Thymus (tissue), 11 donors: ENCODE measurements around the gene OR56A1. TPM values are rescaled to one million over a fixed set of nuclear protein-coding genes. Genes with fewer than 3 reads are reported as not detected.
A peak's percentile ranks its signal among the peaks of the same experiment; 100 is the strongest.

ENCODE experiments used
- DNase-seq, 9 donors: peaks; one replicate each; pipeline ENCODE4 v3.0.0-alpha.2; 2013; ENCODE audit warnings: low spot score in 9 of 9, low read depth in 6 of 9, missing footprints in 1 of 9
- H3K27ac ChIP-seq, 2 donors: one replicate each; pipeline ENCODE4 v1.5.1; 2013; ENCODE audit warnings: control low read depth in 1 of 2, low read depth in 1 of 2, low read length in 1 of 2, mild to moderate bottlenecking in 1 of 2, moderate library complexity in 1 of 2
- H3K27me3 ChIP-seq, 2 donors: one replicate each; pipeline ENCODE4 v1.5.1; 2013; ENCODE audit warnings: low read length in 1 of 2; ENCODE audit not compliant: control insufficient read depth in 2 of 2, insufficient read depth in 1 of 2
- H3K36me3 ChIP-seq, 2 donors: one replicate each; pipeline ENCODE4 v1.5.1; 2013; ENCODE audit warnings: low read length in 1 of 2, mild to moderate bottlenecking in 1 of 2, moderate library complexity in 1 of 2; ENCODE audit not compliant: control insufficient read depth in 2 of 2, insufficient read depth in 2 of 2
- H3K4me1 ChIP-seq, 2 donors: one replicate each; pipeline ENCODE4 v1.5.1; 2013; ENCODE audit warnings: low read length in 2 of 2; ENCODE audit not compliant: control insufficient read depth in 2 of 2, insufficient read depth in 2 of 2
- H3K4me3 ChIP-seq, 2 donors: one replicate each; pipeline ENCODE4 v1.5.1; 2013; ENCODE audit warnings: low read length in 2 of 2, control low read depth in 1 of 2, mild to moderate bottlenecking in 1 of 2
- H3K9me3 ChIP-seq, 2 donors: one replicate each; pipeline ENCODE4 v1.5.1; 2013; ENCODE audit warnings: low read length in 1 of 2, mild to moderate bottlenecking in 1 of 2; ENCODE audit not compliant: control insufficient read depth in 2 of 2, insufficient read depth in 1 of 2
- WGBS: extraction: QIAGEN DNeasy Blood & Tissue Kit; methylation state at CpG from one replicate; pipeline ENCODE4 v1.1.7; 2013; 5-methylcytosine and 5-hydroxymethylcytosine counted together
- polyA plus RNA-seq: library from polyadenylated mRNA; stranded (reverse); fragments of 200-250 nt; gene quantifications from one replicate; pipeline ENCODE4 v1.2.3, GENCODE V29; 2013
- total RNA-seq: library from RNA; stranded (reverse); fragments of 120-200 nt; gene quantifications from one replicate; pipeline ENCODE4 v1.2.4, GENCODE V29; 2013
- donor health status: healthy.

OR56A1 gene
- total and polyA plus RNA-seq, 2 donors = 0.05 TPM; not detected in 1

GRCh38 chr11:6002202-6002699 is 28.3 kb downstream of the OR56A1 start:
- Histone ChIP-seq H3K27ac (no peak overlapping the region), H3K27me3 (no peaks in the 10 kb centered on the region), H3K36me3 (no peaks in the 10 kb centered on the region), H3K4me3 (no peak overlapping the region), H3K9me3 (no peaks in the 10 kb centered on the region), H3K4me1 (no peaks in the 10 kb centered on the region)
- 49% methylated on average over 7 of the region's 7 CpGs for WGBS
- no peak for DNase-seq

DNA sequence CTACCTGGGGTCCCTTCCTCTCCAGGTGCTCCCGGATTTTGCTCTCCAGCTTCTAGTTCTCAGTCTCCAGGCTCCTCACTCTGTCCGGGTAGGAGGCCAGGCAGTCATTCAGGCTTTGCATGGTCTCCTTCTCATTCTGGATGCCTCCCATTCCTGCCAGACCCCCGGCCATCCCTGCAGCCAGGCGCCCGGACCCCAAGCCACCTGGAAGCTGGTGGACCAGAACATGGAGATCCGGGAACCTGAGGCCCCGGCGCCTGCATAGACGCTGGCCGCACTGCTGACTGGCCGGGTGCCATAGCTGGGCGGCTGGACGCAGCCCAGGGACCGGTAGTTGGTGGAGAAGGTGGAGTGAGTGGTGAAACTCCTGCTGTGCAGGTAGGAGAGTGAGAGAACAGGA is 35.8 kb downstream of the OR56A1 start:
- Histone ChIP-seq H3K4me3 (no peak overlapping the region), H3K27ac (no peak overlapping the region), H3K36me3 (no peaks in the 10 kb centered on the region), H3K27me3 (no peaks in the 10 kb centered on the region), H3K4me1 (no peaks in the 10 kb centered on the region), H3K9me3 (no peaks in the 10 kb centered on the region)
- 92% methylated on average over 14 of the region's 14 CpGs for WGBS
- DNase-seq = no peak

GRCh38 chr11:5992604-5993251 is 37.8 kb downstream of the OR56A1 start:
- Histone ChIP-seq H3K9me3 (no peaks in the 10 kb centered on the region), H3K27ac (no peak overlapping the region), H3K36me3 (no peaks in the 10 kb centered on the region), H3K4me3 (no peak overlapping the region), H3K27me3 (no peaks in the 10 kb centered on the region), H3K4me1 (no peaks in the 10 kb centered on the region)
- 66% methylated on average over 3 of the region's 3 CpGs for WGBS
- peak in 1 of 9 donors; percentile 4 for DNase-seq

DNA sequence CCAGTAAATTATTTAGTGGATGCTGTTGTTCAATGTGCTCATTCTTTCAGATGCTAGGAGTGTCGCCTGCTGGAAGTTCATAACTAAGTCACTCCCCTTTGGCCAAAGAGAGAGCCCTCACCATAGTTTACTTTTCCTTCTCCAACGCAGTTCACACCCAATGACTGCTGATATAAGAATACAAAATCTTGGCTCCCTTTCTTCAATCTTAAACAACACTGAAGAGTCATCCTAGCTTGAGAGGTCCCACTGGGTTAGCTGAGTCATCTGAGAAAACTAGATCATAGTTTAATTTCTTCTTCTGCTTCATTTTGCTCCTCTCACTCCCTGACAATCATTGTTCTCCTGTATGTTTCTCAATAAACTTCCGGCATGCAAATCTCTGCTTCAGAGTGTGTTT is 38.4 kb downstream of the OR56A1 start:
- no peak for DNase-seq
- 88% methylated on average over 3 of the region's 3 CpGs for WGBS
- no peaks in the 10 kb centered on the region for H3K4me1 ChIP-seq
- no peaks in the 10 kb centered on the region for H3K9me3 ChIP-seq
- no peaks in the 10 kb centered on the region for H3K36me3 ChIP-seq
- H3K4me3 ChIP-seq = no peak overlapping the region
- H3K27me3 ChIP-seq = no peaks in the 10 kb centered on the region
- H3K27ac ChIP-seq = no peak overlapping the region

DNA sequence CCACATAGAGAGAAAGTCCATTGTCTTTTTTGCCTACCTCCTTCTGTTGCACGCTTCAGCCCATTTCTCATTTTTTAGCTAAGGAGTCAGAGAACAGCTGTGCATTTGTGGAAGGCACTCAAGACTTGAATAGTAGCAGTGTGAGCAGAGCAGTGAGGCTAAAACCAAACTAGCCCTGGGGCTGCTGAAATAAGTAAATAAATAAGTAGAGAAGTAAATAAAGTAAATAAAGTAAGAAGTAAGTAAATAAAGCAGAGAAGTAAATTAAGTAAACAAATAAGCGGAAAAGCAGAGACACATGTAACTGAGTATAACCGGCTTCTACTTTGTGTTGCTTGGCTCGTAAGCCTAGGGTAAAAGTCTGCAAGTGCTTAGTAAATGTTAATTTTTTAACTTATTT is 41.4 kb downstream of the OR56A1 start:
- Histone ChIP-seq H3K36me3 (no peaks in the 10 kb centered on the region), H3K27me3 (no peaks in the 10 kb centered on the region), H3K9me3 (no peaks in the 10 kb centered on the region), H3K4me1 (no peaks in the 10 kb centered on the region), H3K27ac (no peak overlapping the region), H3K4me3 (no peak overlapping the region)
- no peak for DNase-seq
- 94% methylated on average over 4 of the region's 4 CpGs for WGBS

GRCh38 chr11:5986885-5987284 is 43.7 kb downstream of the OR56A1 start, which contains the start of gene OR52L1:
Gene OR52L1 (minus strand): TSS chr11:5986985. CDS start chr11:5986930, 55 bp downstream.
- no peak within 1 kb of the TSS for H3K27ac ChIP-seq
- H3K4me3 ChIP-seq = no peak within 1 kb of the TSS
- H3K27me3 ChIP-seq = no peaks in the 10 kb centered on the region
- no peaks in the 10 kb centered on the region for H3K9me3 ChIP-seq
- H3K36me3 ChIP-seq = no peaks in the 10 kb centered on the region
- WGBS = 78% methylated on average over 1 of the region's 1 CpG
- DNase-seq = no peak
- H3K4me1 ChIP-seq = no peaks in the 10 kb centered on the region

DNA sequence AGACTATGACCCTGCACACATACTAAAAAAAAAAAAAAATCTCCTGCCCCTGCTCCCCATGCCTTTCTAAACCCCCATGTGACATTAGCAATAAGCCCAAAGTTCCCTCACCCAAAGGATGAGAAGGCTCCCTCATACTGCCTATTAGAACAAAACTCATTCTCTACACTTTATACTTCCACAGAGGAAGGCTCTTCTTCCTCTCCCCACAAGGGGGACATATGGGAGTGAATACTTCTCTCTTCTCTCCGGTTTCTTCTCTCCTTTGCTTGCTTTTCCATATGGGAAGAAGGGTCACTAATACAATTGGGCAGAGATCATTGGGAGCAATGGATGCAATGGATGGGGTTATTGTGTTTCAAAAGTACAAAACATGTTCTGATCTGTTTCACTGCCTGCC is 47.1 kb downstream of the OR56A1 start:
- Histone ChIP-seq H3K4me3 (no peak overlapping the region), H3K27me3 (no peaks in the 10 kb centered on the region), H3K27ac (no peak overlapping the region), H3K4me1 (no peaks in the 10 kb centered on the region), H3K36me3 (no peaks in the 10 kb centered on the region), H3K9me3 (no peaks in the 10 kb centered on the region)
- DNase-seq = no peak
- 61% methylated on average over 1 of the region's 1 CpG for WGBS

DNA sequence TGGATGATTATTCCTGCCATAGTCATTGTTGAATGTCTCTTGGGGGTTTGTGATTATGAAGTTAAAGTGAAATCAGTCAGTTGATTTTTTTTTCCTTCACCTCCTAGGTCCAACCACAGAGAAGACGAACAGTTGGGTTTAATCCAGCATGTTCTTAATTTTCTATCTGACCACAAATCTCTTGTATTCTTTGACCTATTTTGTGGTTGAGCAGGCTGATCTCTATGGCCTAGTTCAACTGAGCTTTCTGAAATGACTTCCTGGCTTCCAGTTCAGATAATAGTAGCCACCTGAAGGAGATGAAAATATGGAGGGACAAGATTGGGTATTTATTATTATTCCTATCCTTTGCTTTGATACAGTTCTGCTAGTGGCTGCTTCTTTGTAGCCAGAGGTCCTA is 57.0 kb downstream of the OR56A1 start:
- no peaks in the 10 kb centered on the region for H3K9me3 ChIP-seq
- DNase-seq = no peak
- no peaks in the 10 kb centered on the region for H3K27me3 ChIP-seq
- WGBS = 7% methylated on average over 1 of the region's 1 CpG
- H3K27ac ChIP-seq = no peak overlapping the region
- H3K4me3 ChIP-seq = no peak overlapping the region
- H3K4me1 ChIP-seq = no peaks in the 10 kb centered on the region
- H3K36me3 ChIP-seq = no peaks in the 10 kb centered on the region
